Hair follicular keratinocyte (primary cell): ENCODE data around the gene B3GALT4. TPM values are rescaled to one million over a fixed set of nuclear protein-coding genes. Genes with fewer than 3 reads are reported as not detected.

Experiments used
- total RNA-seq: library from RNA; depleted of rRNA; stranded (reverse); fragments of >200 nt; gene quantifications from 2 replicates; pipeline ENCODE4 v1.2.3, GENCODE V29; 2015

The B3GALT4 gene, protein sequence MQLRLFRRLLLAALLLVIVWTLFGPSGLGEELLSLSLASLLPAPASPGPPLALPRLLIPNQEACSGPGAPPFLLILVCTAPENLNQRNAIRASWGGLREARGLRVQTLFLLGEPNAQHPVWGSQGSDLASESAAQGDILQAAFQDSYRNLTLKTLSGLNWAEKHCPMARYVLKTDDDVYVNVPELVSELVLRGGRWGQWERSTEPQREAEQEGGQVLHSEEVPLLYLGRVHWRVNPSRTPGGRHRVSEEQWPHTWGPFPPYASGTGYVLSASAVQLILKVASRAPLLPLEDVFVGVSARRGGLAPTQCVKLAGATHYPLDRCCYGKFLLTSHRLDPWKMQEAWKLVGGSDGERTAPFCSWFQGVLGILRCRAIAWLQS
- total RNA-seq = 2.2 and 4.5 TPM in 2 replicates

DNA sequence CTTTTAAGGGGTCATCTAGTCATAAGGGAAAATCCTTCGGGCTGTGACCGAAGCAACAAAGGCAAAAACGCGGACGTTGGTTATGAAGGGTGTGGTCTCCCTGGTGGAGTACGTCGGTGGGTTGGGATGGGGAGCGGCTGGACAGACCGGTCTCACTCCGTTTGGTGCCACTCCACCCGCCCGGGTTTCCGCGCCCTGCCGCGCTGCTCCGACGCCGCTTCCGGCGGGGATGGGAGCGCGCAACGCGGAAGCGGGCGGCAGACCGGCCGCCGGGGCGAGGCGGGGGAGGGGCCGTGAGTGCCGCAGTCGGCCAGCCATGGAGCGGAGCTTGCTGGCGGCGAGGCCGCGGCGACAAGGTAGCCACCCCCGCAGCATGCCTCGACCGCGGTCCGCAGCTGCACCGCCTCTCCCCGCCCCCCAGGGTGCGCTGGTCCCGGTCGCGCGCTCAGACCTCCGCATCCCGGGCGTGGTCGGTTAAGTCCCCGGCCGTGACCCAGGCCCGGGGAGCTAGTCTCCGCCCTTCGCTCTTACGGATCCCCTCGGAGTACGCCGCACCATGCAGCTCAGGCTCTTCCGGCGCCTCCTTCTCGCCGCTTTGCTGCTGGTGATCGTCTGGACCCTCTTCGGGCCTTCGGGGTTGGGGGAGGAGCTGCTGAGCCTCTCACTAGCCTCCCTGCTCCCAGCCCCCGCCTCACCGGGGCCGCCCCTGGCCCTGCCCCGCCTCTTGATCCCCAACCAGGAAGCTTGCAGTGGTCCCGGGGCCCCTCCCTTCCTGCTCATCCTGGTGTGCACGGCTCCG is at the start of gene B3GALT4:
Gene B3GALT4 (plus strand): TSS at position 260 of the 799 bp plus-strand sequence. CDS start 297 bp downstream, at position 557.

DNA sequence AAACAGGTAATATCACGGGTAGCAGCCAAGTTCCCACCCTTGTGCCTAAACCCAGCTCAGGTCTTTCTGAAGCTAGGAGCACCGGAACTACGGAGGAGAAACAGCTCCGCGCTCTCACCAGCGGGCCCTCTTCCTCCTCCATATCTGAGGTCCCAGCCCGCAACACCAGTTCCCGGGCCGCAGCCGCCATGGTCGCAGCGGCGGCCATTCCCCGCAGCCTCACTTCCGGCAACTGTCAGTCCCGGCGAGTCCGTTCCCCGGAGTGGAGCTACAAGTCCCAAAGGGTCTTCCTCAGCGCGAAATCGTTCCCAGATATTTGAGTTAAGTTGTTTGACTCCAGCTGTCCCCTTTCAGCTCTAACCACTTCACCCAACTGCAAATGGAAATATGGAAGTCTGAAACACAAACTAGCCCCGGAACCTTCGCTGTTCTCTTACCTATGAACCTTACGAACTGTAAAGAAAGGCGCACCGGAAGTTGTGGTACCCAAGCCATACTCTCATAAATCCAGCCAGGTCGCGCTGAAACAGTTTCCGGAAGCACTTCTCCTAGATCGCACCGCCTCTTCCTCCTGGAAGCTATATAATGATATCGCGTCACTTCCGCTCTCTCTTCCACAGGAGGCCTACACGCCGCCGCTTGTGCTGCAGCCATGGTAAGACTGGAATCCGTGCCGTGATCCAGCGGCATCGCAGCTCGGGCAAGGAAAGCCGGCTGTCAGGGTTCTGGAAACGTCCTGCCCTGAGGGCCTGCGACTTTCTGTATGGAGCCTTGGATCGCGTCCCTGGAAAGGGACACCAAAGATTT is 5.3 kb upstream of the B3GALT4 start, which contains the start of the genes RPS18 and VPS52:
Gene RPS18 (plus strand): TSS at position 608 of the 807 bp plus-strand sequence. CDS start 45 bp downstream, at position 653.
Gene VPS52 (minus strand): TSS at position 409 of the 807 bp plus-strand sequence. CDS start 201 bp downstream, at position 208.

DNA sequence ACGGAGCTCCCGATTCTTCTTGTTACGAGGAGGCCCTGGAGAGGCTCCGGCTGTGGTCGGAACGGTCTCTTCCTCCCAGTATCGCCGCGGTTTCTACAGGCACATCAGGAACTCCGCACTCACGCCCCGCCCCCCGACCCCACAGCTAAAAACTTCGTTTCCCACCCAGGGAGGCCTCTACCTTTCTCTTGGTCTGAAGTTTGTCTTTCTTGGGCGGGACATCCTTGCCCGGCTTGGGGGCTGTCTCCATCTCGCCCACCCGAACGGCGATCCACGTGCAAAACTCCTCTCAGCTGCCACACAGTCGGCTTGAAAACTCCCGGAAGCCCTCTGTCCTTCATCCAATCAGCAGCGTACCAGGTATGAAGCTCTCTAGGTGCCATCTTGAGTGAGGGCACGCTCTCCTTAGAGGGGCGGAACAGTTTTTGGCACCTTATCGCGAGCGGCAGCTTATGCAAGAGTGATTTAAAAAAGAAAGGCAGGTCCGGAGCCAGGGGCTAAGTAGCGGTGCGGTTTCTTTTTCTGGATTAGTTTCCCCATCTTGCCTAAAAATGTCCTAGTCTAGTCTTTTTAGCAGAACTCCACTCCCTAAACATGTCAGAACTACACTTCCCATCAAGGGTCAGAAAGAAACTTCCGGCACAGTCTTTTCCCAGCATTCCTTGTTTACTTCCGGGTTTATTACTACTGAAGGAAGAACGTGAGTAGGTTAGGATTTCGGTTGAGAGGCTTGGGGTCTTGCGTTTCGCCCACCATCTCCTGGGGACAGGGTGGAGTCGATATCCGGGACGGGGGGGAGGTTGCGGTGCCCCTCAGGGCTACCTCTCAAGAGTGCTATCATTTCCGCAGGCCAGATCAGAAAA is 12.2 kb downstream of the B3GALT4 start, which contains the start of the genes PFDN6 and WDR46:
Gene PFDN6 (plus strand): TSS at position 681 of the 863 bp plus-strand sequence. CDS start 256 bp downstream, outside the sequence.
Gene WDR46 (minus strand): TSS at position 319 of the 863 bp plus-strand sequence. CDS start 69 bp downstream, at position 250.

DNA sequence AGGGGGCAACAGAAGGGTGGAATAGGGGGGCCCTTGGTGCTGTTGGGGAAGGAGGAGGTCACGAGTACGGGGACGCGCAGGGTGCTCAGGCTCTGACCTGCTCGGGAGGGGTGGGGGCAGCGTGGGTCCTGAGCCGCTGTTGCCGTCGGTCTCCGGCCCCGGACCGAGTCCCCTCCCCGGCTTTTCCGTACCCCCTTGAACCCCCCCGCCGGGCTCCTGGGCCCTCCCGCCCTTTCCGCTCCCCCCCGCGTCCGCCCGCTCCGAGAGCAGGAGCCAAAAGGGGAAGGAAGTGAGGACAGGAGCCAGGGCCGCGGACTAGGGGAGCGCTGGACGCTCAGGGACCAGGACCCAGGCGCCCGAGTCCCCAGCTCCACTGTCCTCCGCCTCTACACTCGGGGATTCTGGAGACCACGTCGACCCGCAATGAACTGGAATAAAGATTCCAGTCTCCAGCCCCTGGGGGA is 21.9 kb downstream of the B3GALT4 start, which contains the start of gene RGL2:
Gene RGL2 (minus strand): TSS at position 170 of the 464 bp plus-strand sequence. CDS start 332 bp downstream, outside the sequence.

GRCh38 chr6:33313709-33314514 is 37.0 kb downstream of the B3GALT4 start, which contains the start of gene TAPBP:
TSS of gene TAPBP (minus strand) at chr6:33314078. CDS start at chr6:33314041, 37 bp downstream.

GRCh38 chr6:33317669-33318425 is 40.9 kb downstream of the B3GALT4 start, which contains the start of gene ZBTB22:
TSS of gene ZBTB22 (minus strand) at chr6:33317744. CDS start at chr6:33316916, 828 bp downstream.

Other genes starting within 250 kb of the B3GALT4 start
- 0.23 and 0.34 TPM in 2 replicates for gene HLA-DPA1, start 203.5 kb upstream of the B3GALT4 start, total RNA-seq
- 0.70 and 2.8 TPM in 2 replicates for gene HLA-DPB1, start 201.1 kb upstream of the B3GALT4 start, total RNA-seq
- gene COL11A2, start 84.7 kb upstream of the B3GALT4 start, total RNA-seq = 0.08 TPM in 1 of 2 replicates, not detected in the other
- gene RXRB, start 76.5 kb upstream of the B3GALT4 start, total RNA-seq = 13.4 and 15.6 TPM in 2 replicates
- gene SLC39A7, start 76.3 kb upstream of the B3GALT4 start, total RNA-seq = 77.1 and 112 TPM in 2 replicates
- 27.4 and 46.2 TPM in 2 replicates for gene HSD17B8, start 72.5 kb upstream of the B3GALT4 start, total RNA-seq
- gene RING1, start 68.6 kb upstream of the B3GALT4 start, total RNA-seq = 13.2 and 16.2 TPM in 2 replicates
- gene VPS52, start 5.2 kb upstream of the B3GALT4 start, total RNA-seq = 26.3 and 40.4 TPM in 2 replicates
- 4,695 and 5,841 TPM in 2 replicates for gene RPS18, start 5.0 kb upstream of the B3GALT4 start, total RNA-seq
- gene WDR46, start 12.1 kb downstream of the B3GALT4 start, total RNA-seq = 38.0 and 78.1 TPM in 2 replicates
- gene PFDN6, start 12.5 kb downstream of the B3GALT4 start, total RNA-seq = 51.1 and 83.6 TPM in 2 replicates
- gene RGL2, start 21.8 kb downstream of the B3GALT4 start, total RNA-seq = 28.7 and 49.2 TPM in 2 replicates
- 69.7 and 136 TPM in 2 replicates for gene TAPBP, start 37.0 kb downstream of the B3GALT4 start, total RNA-seq
- gene ZBTB22, start 40.6 kb downstream of the B3GALT4 start, total RNA-seq = 10.5 and 21.6 TPM in 2 replicates
- gene DAXX, start 45.8 kb downstream of the B3GALT4 start, total RNA-seq = 53.9 and 55.3 TPM in 2 replicates
- 14.0 and 50.8 TPM in 2 replicates for gene KIFC1, start 114.7 kb downstream of the B3GALT4 start, total RNA-seq
- gene PHF1, start 133.9 kb downstream of the B3GALT4 start, total RNA-seq = 20.3 and 27.3 TPM in 2 replicates
- gene CUTA, start 141.0 kb downstream of the B3GALT4 start, total RNA-seq = 201 and 221 TPM in 2 replicates
- gene SYNGAP1, start 142.9 kb downstream of the B3GALT4 start, total RNA-seq = 0.72 and 2.8 TPM in 2 replicates
- 4.4 and 6.5 TPM in 2 replicates for gene ZBTB9, start 177.5 kb downstream of the B3GALT4 start, total RNA-seq